CD4-positive, alpha-beta T cell treated with Interleukin-6 at 100 ng/mL for 8 hours (primary cell): ENCODE data around the gene FAM136A.
"Not testable (repeated sequence)": the region's sequence is repeated elsewhere in the genome, so short reads cannot be mapped to it uniquely, and the experiment has no call there.

ENCODE experiments used
- DNase-seq: peaks from one replicate; pipeline ENCODE4 v3.0.0-alpha.2; 2020; ENCODE audit warnings: mixed read lengths, low spot score

The FAM136A gene

GRCh38 chr2:70301344-70302194, at the start of gene FAM136A:
Gene FAM136A (minus strand): TSS chr2:70302067. CDS start chr2:70302011, 56 bp downstream.
- peak; percentile 85 for DNase-seq

DNA sequence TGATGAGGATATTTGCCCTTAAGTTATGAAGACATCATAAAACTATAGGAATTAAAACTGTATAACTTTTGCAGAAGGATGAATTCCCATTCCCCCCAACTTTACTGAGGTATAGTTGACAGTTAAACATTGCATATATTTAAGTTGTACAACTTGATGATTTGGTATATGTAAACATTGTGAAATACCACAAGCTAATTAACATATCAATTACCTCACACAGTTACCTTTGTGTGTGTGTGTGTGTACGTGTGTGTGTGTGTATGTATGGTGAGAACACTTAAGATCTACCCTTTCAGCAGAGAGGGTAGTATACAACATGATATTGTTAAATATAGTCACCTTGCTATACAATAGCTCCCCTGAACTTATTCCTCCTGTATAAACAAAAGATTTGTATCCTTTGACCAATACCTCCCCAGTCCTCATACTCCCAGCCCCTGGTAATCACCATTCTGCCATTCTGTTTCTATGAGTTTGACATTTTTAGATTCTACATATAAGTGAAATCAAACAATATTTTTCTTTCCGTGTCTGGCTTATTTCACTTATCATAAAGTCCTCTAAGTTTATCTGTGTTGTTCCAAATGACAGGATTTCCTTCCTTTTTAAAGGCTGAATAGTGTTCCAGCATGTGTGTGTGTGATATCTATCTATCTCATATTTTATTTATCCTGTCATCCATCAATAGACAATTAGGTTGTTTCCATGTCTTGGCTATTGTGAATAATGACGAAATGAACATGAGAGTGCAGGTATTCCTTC, 48.2 kb upstream of the FAM136A start:
- DNase-seq: no peak

GRCh38 chr2:70347831-70348230, 46.0 kb upstream of the FAM136A start:
- DNase-seq: no peak

- no peak for DNase-seq
These were observed 42.3 kb upstream of the FAM136A start for GRCh38 chr2:70344195-70344594.

- no peak for DNase-seq
These were observed 39.6 kb upstream of the FAM136A start for GRCh38 chr2:70341477-70341765.

GRCh38 chr2:70340761-70341476, 39.1 kb upstream of the FAM136A start:
- DNase-seq: peak; percentile 38

DNA sequence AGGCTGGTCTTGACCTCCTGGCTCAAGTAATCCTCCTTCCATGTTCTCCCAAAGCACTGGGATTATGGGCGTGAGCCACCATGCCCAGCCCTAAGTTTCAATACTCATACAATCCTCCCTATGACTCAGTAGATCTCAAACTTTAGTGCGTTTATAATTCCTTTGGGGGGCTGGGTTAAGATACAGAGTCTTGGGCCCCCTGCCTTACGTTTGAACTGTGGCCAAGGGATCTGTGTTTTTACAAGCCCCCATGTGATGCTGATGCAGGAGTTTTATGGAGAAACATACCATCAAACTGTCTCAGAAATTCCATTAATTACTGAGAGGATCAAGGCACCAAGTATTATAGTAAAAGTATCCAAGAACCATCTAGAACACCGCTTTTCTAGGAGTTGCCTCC, 38.2 kb upstream of the FAM136A start:
- no peak for DNase-seq

DNA sequence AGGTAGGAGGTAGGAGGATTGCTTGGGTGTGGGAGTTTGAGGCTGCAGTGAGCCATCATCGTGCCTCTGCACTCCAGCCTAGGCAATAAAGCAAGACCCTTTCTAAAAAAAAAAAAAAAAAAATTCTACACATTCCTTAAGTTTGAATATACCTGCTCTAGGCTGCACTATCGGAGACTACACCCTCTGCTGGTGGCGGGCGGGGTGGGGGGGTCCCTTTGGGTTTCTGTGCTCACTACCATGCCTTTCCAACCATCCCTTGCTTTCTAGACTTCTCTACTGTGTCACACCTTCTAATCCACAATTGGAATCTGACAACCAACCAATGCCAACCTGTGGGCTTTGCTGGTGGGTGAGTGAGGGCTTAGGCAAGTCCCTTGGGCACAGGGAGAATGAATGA, 34.7 kb upstream of the FAM136A start:
- no peak for DNase-seq

- no peak for DNase-seq
These were observed 29.1 kb upstream of the FAM136A start for GRCh38 chr2:70331012-70331411.

- DNase-seq: no peak
These were observed 28.6 kb upstream of the FAM136A start for GRCh38 chr2:70330476-70330875.

GRCh38 chr2:70328921-70329561, 27.2 kb upstream of the FAM136A start:
- no peak for DNase-seq

DNA sequence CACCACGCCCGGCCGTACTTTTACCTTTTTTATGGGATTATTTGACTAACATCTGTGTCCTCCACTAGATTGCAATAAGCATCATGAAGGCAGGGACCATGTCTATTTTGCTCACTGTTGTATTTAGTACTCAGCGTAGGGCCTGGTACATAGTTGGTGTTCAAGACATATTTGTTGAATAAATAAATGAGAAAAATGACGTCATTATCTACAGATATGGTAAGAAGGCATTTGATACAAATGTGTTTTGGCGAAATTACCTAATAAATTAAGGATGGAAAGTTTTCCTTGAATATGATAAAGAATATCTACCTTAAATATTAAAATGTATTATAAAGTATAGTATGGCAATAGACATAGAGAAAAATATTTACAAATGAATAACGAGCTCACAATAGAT, 24.0 kb upstream of the FAM136A start:
- no peak for DNase-seq

DNA sequence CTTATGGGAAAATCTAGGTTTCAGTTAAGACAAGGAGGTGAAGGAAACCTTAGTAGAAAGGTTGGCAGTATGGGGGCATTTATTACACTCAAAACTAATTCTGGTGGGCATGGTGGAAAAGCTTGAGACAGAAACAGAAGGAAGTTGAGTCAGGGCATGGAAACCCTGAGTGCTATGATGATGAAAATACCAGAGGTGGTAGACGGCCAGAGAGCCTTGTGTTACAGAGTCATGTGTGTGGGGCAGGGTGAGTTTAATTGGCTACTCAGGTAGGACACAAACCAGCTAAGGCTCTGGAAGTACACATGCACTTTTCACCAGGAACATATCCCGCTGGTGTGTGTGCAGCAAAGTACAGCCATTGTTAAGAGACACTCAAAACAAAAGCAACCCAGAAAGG, 20.7 kb upstream of the FAM136A start:
- DNase-seq: no peak

GRCh38 chr2:70321370-70321769, 19.5 kb upstream of the FAM136A start:
- DNase-seq: no peak

DNA sequence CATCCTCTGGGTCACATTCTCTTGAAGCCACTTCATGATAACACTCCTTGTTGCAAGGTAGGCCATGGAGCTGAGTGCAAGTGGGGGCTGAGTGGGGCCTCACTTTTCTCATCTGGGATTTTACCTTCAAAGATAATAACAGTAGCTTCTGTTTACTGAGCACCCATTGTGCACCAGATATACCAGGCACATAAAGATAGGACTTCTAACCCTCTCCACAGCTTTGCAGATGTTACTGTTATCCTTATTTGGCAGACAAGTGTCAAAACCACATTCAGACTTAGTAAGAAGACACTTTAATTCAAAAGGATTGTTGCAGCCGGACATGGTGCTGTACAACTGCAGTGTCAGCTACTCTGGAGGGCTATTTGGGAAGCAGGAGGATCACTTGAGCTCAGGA, 12.8 kb upstream of the FAM136A start:
- no peak for DNase-seq

GRCh38 chr2:70312560-70312959, 10.7 kb upstream of the FAM136A start:
- no peak for DNase-seq

- DNase-seq: no peak
These were observed 9.0 kb upstream of the FAM136A start for GRCh38 chr2:70310899-70311298.

DNA sequence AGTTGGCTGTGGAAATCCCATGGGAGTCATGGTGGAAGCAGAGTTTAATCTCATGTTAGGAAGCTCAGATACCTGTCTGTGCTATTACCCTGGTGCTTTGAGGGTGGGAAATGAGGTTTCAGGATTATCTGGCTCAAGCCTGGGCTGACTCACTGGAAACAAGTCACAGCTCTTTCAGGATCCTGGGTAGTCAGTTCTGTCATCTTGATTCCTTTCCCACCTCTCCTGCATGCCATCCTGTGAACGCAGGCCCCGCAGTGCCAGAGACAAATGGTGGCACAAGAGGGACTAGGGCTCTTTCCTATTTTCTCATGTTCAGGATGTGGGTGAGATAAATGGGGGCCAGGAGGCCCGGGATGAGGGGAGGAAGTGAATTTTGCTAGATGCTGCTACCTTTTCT, 3.7 kb upstream of the FAM136A start:
- DNase-seq: no peak

- DNase-seq: no peak
These were observed 2.6 kb upstream of the FAM136A start for GRCh38 chr2:70304498-70304897.

DNA sequence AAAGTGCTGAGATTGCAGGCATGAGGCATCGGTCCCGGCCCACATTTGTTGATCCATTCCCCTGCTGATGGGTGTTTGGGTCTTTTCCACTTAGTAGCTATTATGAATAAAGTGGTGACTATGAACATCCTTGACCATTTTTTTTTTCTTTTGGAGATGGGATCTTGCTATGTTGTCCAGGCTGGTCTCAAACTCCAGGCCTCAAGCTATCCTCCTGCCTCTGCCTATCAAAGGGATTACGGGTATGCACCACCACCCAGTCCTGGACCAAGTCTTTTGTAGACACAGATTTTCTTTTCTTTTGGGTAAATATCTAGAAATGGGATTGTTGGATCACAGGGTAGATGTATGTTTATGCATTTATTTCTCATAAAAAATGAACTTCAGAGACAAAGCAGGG, 1.3 kb upstream of the FAM136A start:
- DNase-seq: no peak

GRCh38 chr2:70302195-70302546, 304 bp upstream of the FAM136A start:
- not testable (repeated sequence) for DNase-seq

- DNase-seq: no peak
These were observed 1.0 kb downstream of the FAM136A start for GRCh38 chr2:70300771-70301343.
